AG09319 (cell line): ENCODE data around the gene SLC51A.

Experiments
- DNase-seq: peaks from one replicate; pipeline ENCODE4 v3.0.0-alpha.2; 2010; ENCODE audit warnings: low read depth; ENCODE audit errors: extremely low read depth
- CTCF ChIP-seq: IDR thresholded peaks from 2 replicates; pipeline ENCODE4 v1.5.1; 2011; ENCODE audit warnings: low read depth, mild to moderate bottlenecking, inconsistent platforms, low read length, moderate library complexity

SLC51A gene

DNA sequence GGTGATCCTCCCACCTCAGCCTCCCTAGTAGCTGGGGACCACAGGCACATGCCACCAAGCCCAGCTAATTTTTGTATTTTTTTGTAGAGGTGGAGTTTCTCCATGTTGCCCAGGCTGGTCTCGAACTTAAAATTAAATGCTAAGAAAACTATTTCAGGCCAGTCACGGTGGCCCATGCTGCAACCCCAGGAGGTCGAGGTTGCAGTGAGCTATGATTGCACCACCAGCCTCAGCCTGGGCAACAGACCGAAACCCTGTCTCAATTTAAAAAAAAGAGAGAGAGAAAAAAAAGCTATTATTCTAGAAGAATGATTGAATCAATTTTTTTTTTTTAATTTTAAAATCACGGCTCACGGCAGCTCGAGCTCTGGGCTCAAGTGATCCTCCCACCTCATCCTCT, 4.7 kb downstream of the SLC51A start:
- no peak for TF ChIP-seq CTCF
- no peak for DNase-seq

DNA sequence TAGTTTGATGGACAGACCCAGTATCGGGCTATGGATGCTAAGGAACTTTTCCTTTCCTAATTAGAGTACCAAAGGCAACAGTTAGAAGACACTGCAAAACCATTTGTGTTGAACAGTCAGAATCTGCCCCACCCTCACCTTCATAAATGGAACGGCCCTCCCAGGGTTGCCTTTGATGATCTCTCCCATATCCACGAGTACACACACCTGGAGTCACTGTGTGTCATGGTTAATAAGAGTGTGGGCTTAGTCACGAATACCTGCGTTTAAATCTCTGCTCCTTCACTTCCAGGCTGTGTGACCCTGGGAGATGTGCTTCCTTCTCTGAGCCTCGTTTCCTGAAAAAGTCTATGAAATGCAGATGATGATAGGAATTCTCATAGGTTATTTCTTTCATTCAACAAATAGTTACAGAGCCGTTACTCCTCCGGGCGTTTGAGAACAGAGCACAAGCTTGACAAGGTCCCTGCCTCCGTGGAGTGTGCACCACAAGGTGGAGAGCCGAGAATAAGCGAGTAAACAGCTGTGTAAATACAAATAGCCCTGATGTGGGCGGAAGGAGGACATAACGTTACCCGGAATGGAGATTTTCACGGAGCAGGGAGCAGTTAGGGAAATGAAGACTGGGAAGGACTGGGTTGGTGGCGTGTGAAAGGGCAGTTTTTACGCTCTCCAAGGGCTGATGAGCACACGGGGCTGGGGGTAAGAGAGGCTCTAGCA, 6.7 kb downstream of the SLC51A start:
- DNase-seq, result no peak
- no peak for TF ChIP-seq CTCF

DNA sequence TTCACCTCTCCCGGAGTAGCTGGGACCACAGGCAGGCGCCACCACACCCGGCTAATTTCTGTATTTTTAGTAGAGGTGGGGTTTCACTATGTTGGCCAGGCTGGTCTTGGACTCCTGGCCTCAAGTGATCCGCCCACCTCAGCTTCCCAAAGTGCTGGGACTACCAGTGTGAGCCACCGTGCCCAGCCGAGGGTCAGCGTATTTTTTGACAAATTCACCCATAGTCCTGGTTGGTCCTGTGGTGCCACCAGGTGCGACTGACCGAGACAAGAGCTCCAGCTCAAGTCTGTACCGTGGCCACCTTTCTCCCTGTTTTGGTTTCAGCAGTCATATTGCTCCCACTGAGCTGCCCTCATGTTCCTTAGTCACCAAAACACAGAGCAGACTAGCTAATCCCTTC, 8.8 kb downstream of the SLC51A start:
- no peak for TF ChIP-seq CTCF
- no peak for DNase-seq

DNA sequence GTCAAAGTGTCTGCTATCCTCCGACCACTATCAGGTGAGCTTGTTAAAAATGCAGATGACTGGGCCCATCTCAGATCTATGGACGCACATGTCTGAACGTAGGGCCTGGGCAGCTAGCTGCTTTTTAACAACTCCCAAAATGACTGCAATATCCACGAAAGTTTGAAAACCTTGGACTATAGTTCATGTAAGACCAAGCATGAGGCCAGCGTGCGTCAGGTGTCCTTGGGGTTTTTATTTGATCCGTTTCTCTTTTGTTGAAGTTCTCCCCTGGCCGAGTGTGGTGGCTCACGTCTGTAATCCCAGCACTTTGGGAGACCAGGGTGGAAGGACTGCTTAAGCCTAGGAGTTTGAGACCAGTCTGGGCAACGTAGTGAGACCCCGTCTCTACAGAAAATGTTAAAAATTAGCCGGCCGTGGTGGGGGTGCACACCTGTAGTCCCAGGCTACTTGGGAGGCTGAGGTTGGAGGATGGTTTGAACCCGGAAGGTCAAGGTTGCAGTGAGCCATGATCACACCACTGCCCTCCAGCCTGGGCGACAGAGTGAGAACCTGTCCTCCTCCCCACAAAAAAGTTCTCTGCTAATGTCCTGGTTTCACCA, 9.5 kb downstream of the SLC51A start:
- no peak for DNase-seq
- no peak for TF ChIP-seq CTCF

- TF ChIP-seq CTCF, result no peak
- DNase-seq, result no peak
Measured at GRCh38 chr3:196227121-196227561, 10.8 kb downstream of the SLC51A start.

- no peak for TF ChIP-seq CTCF
- DNase-seq, result peak; percentile 10
Measured at GRCh38 chr3:196227629-196228493, 11.5 kb downstream of the SLC51A start.
